ENCODE measurements around the gene CNTN6. TPM values are rescaled to one million over a fixed set of nuclear protein-coding genes. Genes with fewer than 3 reads are reported as not detected.

The CNTN6 gene
- total and polyA plus RNA-seq, 2 of the 4 experiments (the other 2 are of a cell fraction), result not detected

- H3K4me3 ChIP-seq (ENCODE audit: insufficient read depth, low read depth, low read length), result no peak overlapping the region
- CTCF ChIA-PET, result no interaction called here
- H3K4ac ChIP-seq (ENCODE audit: low read depth, low read length), result no peak overlapping the region
- no peaks in the 10 kb centered on the region for H3K79me1 ChIP-seq (ENCODE audit: low read depth in 1 of 2, low read length in 2 of 2)
- no peak overlapping the region for H4K5ac ChIP-seq (ENCODE audit: low read depth, low read length)
- no TSS peak for BruUV-seq (replicated peaks)
- H3K9ac ChIP-seq (ENCODE audit: low read depth, low read length), result no peak overlapping the region
- WGBS, 2 experiments (ENCODE audit: extremely low coverage in 2 of 2, insufficient read length in 1 of 2), result no CpG with 5 or more reads among the region's 3 CpGs
- no peak overlapping the region for H2AK5ac ChIP-seq (ENCODE audit: low read depth, low read length)
- H2AFZ ChIP-seq (replicated peaks; ENCODE audit: low read length, poor library complexity), result no peak overlapping the region
- no peak overlapping the region for H2BK15ac ChIP-seq (ENCODE audit: low read depth, low read length)
- H3K36me3 ChIP-seq (ENCODE audit: control insufficient read depth, insufficient read depth, low read length), result no peaks in the 10 kb centered on the region
- no peaks in the 10 kb centered on the region for H3K9me1 ChIP-seq (ENCODE audit: insufficient read depth, low read length)
- POLR2A ChIA-PET (ENCODE audit: unreplicated experiment), result no interaction called here
- no peak overlapping the region for H2AK9ac ChIP-seq (replicated peaks; ENCODE audit: low read depth, low read length, poor library complexity)
- no peak overlapping the region for H3K27ac ChIP-seq (ENCODE audit: insufficient read depth, low read length)
- no peak overlapping the region for H2BK5ac ChIP-seq (ENCODE audit: low read depth, low read length, poor library complexity, severe bottlenecking)
- no peak for TF ChIP-seq ELK1 (IDR thresholded peaks at IDR 0.05; ENCODE audit: borderline replicate concordance, low read depth, low read length)
- no peak for TF ChIP-seq USF2 (IDR thresholded peaks at IDR 0.05; ENCODE audit: low read depth, low read length)
- no peak for TF ChIP-seq CEBPB (IDR thresholded peaks at IDR 0.05; ENCODE audit: low read depth, low read length)
- no peak for TF ChIP-seq CHD1 (IDR thresholded peaks at IDR 0.05; ENCODE audit: low read depth, low read length)
- TF ChIP-seq NFE2L2 (IDR thresholded peaks at IDR 0.05; ENCODE audit: low read depth, low read length), result no peak
- no peak for TF ChIP-seq BHLHE40 (IDR thresholded peaks at IDR 0.05; ENCODE audit: low read depth, low read length)
- TF ChIP-seq CTCF (conservative IDR thresholded peaks at IDR 0.05; ENCODE audit: low read depth, low read length), result no peak
- TF ChIP-seq RFX5 (IDR thresholded peaks at IDR 0.05; ENCODE audit: low read depth, low read length), result no peak
- no peak for TF ChIP-seq SMC3 (IDR thresholded peaks at IDR 0.05; ENCODE audit: low read depth, low read length)
- no peak for TF ChIP-seq MAFK (IDR thresholded peaks at IDR 0.05; ENCODE audit: low read depth, low read length)
- dilution Hi-C loops (cut with HindIII; ENCODE audit: low sequenced_read_pairs, unreplicated experiment) (no loop called here), intact Hi-C loops (cut with micrococcal nuclease) (no loop called here), in situ Hi-C loops (cut with MboI; ENCODE audit: low sequenced_read_pairs) (no loop called here)
- no peak overlapping the region for H2BK20ac ChIP-seq (ENCODE audit: low read depth, low read length)
- H4K91ac ChIP-seq (ENCODE audit: insufficient read depth, low read depth, low read length), result no peak overlapping the region
- no peak overlapping the region for H2BK120ac ChIP-seq (ENCODE audit: low read depth, low read length)
- H3K18ac ChIP-seq (ENCODE audit: low read depth, low read length), result no peak overlapping the region
- DNase-seq, result no peak
- H3K9me3 ChIP-seq (ENCODE audit: control insufficient read depth, insufficient read depth, low read length), result peaks cover 9% of the 10 kb centered on the region
- no peak overlapping the region for H3K14ac ChIP-seq (replicated peaks; ENCODE audit: low read depth, low read length)
- H3K27me3 ChIP-seq (ENCODE audit: control insufficient read depth, insufficient read depth, low read length), result no peaks in the 10 kb centered on the region
- no peak overlapping the region for H3K23ac ChIP-seq (ENCODE audit: low read depth, low read length)
- H3K56ac ChIP-seq (ENCODE audit: extremely low read depth, insufficient read depth, low read length), result no peak overlapping the region
- H4K20me1 ChIP-seq (ENCODE audit: insufficient read depth, low read length), result no peaks in the 10 kb centered on the region
- no peak for ATAC-seq (ENCODE audit: low read depth)
- H4K8ac ChIP-seq (ENCODE audit: low read depth in 2 of 2, low read length in 2 of 2), result no peak overlapping the region
- H3K4me1 ChIP-seq (ENCODE audit: control insufficient read depth, insufficient read depth, low read length), result no peaks in the 10 kb centered on the region
- H3K4me2 ChIP-seq (ENCODE audit: low read depth, low read length), result no peak overlapping the region
These were observed 330.8 kb downstream of the CNTN6 start for GRCh38 chr3:1423566-1424089.
